HG02970 (cell line): ENCODE data around the gene ZCWPW2.

ENCODE experiments used
- ATAC-seq: cut with Tn5 transposase; IDR thresholded peaks from one replicate; pipeline ENCODE4 v1.9.1; 2021; ENCODE audit warnings: mild to moderate bottlenecking, moderate library complexity, moderate number of reproducible peaks; ENCODE audit not compliant: unreplicated experiment, low FRiP score

ZCWPW2 gene

DNA sequence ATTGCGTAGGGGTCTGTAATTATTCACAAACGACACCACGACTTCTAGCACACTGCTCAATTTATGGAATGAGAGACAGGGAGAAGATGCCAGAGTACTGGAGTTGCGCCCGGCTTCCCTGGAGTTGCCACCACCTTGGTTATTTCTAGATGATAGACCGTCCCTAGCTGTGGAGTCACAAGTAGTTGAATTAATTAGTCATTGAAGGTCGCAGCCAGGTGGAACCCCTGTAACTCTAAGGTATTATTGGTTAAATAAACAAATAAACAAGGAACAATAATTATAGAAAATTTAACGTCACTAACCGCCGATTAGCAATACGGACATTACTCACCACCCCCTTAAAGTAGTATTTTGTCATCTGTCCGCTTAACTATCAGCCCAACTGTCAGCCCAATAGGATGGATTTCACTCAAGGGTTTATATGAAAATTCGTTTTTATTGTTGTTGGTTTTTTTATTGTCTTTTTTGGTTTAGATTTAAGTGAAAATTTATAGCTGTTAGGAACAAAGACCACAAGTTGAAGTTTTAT is 1.0 kb downstream of the ZCWPW2 start:
- ATAC-seq: no peak

DNA sequence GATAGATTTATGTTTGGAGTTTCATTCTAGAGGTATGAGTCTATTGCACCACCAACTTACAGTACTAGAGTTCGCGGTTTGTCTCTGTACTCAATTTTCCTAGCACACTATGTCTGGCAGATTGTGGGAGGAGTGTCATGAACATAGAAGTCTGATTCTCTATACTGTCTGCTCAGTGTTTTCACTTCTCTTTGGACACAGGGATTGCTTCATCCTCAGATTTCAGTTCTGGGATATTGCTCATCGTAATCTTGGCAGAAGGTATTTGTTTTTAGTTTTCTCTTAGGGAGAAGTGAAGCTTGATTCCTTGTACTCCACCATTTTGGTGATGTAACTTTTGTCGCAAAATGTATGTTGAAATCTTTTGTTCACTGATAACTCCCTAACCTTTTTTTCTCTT is 27.9 kb downstream of the ZCWPW2 start:
- no peak for ATAC-seq

DNA sequence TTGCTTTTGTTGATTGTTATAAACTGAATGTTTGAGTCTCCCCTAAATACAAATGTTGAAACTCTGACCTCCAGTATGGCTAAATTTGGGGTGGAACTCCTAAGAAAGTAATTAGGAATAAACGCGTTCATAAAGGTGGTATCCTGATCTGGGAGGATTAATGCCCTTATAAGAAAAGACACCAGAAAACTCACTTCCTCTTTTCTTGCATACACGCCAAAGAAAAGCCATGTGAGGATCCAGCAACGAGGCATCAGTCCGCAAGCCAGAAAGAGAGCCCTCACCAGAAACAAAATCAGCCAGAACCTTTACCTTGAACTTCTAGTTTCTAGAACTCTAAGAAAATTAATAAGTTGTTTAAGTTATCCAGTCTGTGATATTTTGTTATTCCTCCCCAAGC is 37.5 kb downstream of the ZCWPW2 start:
- ATAC-seq: no peak

DNA sequence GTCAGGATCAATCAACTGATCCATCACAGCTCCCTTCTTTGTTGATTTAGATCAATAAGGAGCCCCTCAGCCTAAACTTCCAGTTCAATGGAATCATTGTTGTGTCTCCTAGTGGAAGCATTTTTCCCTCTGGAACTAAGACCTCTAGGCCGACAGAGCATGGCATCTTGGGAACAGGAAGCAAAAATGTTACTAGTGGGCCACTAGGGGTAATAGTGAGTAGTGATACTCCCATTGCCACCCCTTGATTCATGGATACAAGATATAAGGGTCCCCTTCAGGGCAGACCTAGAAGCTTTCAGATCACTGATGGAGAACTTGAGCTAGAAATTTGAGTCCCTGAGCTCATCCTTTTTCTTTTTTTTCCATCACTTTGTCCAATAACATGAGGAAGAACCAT is 40.5 kb downstream of the ZCWPW2 start:
- ATAC-seq: no peak

DNA sequence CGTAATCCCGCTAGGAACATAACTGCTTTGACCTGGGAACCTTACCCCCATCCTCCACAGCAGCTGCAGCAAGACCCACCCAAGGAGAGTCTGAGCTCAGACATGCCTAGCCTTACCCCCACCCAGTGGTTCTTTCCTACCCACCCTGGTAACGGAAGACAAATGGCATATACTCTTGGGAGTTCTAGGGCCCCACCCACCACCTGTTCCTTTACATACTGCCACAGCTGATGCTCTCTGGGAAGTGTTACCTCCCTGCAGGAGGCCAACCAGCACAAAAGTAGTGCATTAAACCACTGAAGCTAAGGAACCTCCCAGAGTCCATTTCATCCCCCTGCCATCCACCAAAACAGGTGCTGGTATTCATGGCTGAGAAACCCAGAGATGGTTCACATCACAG is 50.7 kb downstream of the ZCWPW2 start:
- no peak for ATAC-seq

DNA sequence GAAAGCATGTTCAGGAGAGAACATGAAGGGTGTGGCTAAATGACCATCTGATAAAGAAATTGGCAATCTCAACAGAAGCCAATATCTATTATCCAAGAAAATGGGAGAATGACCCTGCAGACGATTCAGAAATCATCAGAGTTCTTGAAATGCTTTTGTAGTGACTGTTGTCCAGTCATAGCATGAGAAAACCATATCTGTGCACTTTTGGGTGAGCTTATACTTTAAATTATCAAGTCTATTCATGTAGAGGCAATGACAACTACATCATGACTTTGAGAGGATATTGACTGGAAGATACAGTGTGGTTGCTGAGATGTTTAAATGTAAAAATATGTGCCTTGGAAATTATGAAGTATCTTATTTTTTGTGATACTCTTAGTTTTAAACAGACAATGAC is 57.7 kb downstream of the ZCWPW2 start:
- ATAC-seq: no peak

DNA sequence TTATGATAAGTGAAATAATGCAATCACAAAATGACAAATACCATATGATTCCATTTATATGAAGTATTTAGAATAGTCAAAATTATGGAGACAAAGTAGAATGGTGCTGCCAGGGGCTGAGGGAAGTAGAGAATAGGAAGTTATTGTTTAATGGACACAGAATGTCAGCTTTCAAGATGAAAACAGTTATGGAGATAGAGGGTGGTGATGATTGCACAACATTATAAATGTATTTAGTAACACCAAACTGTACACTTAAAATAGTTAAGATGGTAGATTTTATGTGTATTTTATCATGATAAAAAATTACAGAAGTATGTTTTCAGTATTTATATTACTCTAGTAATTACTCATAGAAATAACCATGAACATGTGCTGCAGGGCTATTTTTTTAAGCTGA is 100.9 kb downstream of the ZCWPW2 start:
- ATAC-seq: no peak

DNA sequence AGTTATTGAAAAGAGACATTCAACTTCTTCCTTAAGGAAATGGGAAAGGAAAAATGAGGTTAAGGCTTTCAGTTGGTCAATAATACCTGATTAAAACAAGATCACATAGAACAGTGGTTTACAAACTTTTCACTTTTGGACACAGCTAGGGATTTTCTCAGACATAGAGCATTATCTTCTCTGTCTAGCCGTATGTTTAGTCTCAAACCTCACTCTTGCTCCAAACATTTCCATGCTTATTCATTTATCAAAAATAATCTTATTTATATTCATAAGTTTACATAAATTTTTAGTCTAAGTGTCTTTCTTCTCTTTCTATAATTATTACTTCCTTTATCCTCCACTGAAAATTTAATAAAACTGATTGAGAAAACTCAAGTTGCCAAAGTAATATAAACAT is 114.3 kb downstream of the ZCWPW2 start:
- no peak for ATAC-seq

DNA sequence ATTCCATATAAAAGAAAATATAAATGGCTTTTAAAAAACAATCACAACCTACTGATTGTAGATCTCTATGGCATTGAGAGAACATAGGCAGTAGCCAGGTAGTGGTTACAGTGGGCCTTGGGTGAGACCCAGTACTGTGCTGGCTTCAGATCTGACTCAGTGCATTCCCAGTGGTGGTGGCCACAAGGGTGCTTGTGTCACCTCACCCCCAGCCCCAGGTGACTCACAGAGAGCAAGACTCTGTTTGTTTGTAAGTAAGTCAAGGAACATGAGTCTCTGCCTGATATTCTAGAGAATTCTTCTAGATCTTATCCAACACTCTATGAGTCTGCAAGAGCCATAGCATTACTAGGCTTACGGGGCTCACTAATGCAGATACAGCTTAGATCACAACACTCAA is 118.9 kb downstream of the ZCWPW2 start:
- ATAC-seq: no peak

DNA sequence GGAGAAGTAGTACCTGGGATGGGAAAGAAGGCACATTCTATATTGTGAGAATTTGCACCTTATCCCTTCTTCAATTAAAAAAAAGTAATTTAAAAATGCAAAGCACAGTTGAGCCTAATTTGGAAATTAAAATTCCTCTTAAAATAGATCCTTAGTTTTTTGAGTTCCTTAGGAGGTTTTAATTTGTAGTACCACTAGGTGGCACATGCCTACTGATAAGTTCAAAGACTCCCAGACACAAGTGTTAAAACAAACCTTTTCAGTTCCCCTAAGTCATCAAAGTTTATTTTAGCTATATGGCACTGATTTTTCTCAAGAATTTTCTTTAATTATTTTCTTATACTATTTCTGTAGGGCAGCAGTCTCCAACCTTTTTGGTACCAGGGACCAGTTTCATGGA is 127.7 kb downstream of the ZCWPW2 start:
- ATAC-seq: no peak

DNA sequence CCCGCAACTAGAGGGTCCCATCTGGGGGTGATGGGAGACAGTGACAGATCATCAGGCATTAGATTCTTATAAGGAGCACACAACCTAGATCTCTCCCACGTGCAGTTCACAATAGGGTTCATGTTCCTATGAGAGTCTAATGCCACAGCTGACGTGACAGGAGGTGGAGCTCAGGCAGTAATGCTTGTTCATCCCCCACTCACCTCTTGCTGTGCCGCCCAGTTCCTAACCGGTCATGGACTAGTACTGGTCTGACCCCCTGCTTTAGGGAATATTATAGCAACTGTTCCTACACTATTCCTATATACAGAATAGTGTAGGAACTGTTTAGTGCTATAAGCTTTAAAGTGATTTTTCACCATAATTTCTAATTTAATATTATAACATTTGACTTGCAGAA is 128.2 kb downstream of the ZCWPW2 start:
- no peak for ATAC-seq

DNA sequence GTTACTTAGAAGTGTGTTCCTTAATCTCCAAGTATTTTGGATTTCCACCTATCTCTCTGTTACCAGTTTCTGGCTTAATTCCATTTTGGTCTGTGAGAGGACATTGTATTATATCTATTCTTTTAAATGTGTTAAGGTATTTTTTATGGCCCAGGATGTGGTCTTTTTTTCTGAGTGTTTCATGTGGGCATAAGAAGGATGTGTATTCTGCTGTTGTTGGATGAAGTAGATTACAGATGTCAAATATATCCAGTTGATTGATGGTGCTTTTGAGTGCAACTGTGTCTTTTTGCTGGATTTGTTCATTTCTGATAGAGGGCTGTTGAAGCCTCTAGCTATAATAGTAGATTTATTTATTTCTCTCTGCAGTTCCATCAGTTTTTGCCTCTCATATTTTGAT is 136.6 kb downstream of the ZCWPW2 start:
- ATAC-seq: no peak

DNA sequence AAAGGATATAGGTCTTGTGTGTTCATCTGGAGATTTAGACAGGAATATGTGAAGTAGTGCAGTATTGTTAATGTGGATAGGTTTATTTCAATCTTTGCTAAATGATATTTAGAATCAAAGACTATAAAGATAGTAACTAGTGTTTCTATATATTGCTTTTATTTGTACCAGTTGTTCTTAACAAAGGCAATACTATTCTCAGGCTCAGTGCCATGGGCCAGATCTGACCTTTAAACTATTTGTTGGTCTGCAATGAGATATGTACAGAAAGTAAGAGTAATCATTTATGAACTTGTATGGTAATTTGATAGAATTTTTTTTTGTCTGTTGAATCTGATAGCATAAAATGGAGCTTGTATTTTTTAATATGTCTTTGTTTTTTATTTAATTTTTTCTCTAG is 146.8 kb downstream of the ZCWPW2 start:
- no peak for ATAC-seq

DNA sequence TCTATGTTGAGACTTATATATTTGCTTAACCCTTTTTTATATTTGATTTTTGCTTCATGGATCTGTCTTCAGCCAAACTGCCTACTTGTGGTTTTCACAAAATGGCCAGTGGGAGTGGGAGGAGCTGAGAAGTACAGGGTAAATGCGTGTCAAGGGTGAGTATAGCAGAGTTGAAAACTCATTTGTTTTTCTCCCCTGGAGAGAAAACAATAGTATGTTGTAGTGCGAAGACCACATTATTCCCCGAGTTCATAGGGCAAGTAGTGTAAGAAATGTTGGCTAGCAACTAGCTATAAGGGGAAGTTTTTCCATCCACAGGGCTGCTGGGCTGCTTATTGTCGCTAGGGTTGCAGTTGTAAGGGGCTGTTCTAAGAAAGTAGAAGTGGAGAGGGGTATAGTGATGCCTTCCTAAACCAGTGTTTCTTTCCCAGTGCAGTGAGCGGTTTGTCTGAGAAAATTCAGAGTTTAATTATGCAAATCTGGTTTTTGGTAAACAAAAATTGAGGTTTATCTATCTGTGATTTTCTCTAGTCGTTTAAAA is 153.9 kb downstream of the ZCWPW2 start:
- ATAC-seq: no peak

DNA sequence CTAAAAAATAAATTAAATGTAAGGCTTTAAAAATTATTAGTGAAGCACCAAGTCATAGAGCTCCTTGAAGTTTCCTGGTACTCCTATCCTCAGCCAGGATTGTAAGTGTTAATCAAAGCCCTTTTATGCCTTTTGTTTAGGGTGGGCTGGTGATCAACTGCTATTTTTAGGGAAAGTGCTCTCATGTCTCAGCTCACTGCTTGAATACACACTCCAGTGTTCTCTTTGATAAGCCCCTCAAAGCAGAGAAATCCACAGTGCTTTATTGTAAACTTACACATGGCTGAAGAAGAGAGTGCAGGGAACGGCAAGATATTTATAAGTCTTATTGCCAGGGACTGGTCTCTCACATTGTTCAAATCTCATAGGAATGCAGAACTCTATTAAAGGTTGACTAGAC is 156.5 kb downstream of the ZCWPW2 start:
- ATAC-seq: no peak

DNA sequence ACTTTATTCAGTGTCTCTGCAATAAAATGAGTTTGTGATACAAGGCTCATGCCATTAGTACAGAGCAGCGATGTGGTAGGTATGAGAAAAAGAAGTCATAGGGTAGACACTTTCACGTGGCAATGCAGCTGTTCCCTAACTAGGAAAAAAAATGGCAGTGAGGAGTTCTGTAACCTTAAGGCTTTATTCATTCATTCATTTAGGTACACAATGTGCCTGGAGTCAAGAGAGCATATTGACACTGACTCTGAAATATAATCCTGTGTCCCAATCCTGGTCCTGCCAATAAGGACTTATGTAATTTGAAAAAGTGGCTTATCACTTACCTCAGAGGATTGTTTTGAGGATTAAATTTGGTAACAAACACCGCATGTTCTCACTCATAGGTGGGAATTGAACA is 173.1 kb downstream of the ZCWPW2 start:
- no peak for ATAC-seq

DNA sequence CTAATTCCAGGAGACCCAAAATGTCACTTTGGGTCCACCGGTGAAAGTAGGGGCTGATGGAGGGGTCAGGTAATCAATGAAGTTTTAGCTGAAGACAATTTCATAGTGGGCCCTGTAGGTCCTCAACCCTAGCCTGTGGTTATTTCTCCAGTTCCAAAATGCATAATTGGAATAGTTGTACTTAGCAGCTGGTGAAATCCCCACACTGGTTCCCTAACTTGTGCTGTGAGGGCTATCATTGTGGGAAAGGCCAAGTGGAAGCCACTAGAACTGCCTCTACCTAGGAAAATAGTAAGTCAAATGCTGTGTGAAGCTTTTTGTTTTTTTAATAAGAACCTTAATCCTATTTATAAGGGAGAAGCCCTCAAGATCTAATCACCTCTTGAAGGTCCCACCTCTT is 193.8 kb downstream of the ZCWPW2 start:
- ATAC-seq: no peak

DNA sequence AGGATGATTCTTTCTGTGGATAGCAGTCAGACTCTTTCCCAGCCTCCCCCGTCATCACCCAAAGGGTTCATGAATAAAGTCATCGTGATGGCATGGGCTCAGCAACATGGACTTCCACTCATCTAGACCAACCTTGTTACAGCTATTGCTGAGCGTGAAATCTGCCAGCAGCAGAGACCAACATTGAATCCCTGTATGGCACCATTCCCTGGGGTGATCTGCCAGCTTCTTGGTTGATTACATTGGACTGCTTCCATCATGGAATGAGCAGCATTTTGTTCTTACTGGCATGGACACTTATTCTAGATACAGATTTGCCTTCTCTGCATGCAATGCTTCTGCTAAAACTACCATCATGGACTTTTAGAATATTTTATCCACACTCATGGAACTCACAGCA is 195.7 kb downstream of the ZCWPW2 start:
- ATAC-seq: no peak

DNA sequence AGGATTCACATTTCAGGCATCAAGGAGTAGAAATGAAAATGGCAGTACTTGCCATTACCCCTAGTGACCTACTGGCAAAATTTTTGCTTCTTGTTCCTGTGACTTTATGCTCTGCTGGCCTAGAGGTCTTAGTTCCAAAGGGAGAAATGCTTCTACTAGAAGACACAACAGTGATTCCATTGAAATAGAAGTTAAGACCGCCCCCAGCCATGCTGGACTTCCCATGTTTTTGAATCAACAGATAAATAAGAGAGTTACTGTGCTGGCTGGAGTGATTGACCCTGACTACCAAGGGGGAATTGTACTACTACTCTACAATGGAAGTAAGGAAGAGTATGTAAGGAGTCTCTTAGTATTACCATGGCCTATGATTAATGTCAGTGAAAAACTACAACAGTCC is 196.3 kb downstream of the ZCWPW2 start:
- ATAC-seq: no peak

DNA sequence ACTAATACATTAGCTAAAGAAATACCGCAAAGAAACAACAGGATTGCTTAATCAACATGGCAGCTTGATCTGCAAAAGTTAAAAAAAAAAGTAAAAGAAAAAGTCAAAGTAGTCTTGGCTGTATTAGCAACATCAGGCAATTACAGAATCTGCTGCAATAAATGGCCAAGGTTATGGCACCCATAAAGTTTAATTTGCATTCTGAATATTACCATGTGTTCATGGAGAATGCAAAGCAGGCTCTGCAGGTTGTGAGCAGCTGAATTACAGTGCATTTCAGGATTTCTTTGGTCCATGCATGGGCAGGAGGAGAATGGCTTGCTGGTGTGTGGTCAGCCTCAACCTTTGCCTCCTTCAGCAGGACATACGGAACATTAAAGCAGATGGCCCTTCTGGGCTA is 199.2 kb downstream of the ZCWPW2 start:
- no peak for ATAC-seq

DNA sequence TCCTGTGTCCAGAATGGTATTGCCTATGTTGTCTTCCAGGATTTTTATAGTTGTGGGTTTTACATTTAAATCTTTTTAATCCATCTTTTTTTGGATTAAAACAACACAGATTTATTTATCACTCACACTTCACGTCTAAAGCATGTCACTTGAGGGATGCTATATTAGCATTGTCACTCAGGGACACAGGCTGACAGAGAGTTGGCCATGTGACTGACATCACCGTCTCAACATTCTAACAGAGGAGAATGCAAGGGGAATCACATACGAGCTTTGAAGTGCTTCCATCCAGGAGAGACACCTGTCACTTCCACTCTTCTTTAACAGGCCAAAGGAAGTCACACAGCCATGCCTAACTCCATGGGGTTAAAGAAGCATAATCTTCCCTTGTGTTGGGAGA is 204.7 kb downstream of the ZCWPW2 start:
- ATAC-seq: no peak

DNA sequence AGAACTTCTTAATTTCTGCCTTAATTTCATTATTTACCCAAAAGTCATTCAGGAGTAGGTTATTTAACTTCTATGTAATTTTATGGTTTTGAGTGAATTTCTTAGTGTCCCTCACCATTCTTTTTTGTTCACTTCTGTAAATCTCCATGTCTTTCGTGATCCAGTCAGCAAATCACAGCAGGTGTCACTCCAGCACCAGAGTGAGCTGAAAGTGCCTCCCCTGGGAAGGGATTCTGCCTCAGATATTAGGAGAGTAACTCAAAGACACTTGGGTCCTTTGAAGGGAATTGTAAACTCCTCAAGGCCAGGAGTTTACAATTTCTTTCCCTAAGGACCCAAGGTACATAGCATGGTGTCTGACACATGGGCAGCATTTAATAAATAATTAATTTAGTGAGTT is 207.7 kb downstream of the ZCWPW2 start:
- ATAC-seq: no peak

DNA sequence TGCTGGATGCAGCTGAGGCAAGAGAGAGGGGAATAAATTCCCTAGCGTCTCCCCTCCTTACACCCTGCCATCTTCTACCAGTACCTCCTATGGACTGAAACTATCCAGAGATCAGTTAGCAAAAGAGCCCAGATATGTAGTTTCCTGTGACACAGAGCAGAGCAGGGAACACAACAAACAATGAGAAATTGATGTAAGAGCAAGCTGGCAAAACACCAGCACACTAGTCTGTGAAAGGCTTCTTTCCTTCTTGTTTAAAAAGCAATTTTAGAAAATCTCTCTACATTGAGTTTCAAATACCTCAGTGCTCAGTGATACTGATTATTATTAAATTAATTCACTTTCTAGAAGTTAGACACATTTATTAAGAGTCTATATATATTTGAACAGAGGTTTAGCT is 215.7 kb downstream of the ZCWPW2 start:
- no peak for ATAC-seq
